Measurements from ENCODE around the gene PER1.

- no peak for TF ChIP-seq POLR2A (IDR thresholded peaks at IDR 0.05)
- TF ChIP-seq CTCF (IDR thresholded peaks at IDR 0.05) = no peak
- TF ChIP-seq POLR2AphosphoS5 (IDR thresholded peaks at IDR 0.05; ENCODE audit: insufficient read depth in 1 of 2, low read depth in 1 of 2) = no peak
Measured at GRCh38 chr17:8150194-8151119, 1.7 kb downstream of the PER1 start.

Measured in vagina (tissue), 2 donors.